Ishikawa (cell line): Measurements from ENCODE around the gene KCNQ4.

Source experiments
- CEBPB ChIP-seq: IDR thresholded peaks from 2 replicates; pipeline ENCODE4 v1.6.1; 2012
- CREB1 ChIP-seq: IDR thresholded peaks from 2 replicates; pipeline ENCODE4 v1.6.1; 2012; ENCODE audit warnings: low read depth
- EGR1 ChIP-seq: IDR thresholded peaks from 2 replicates; pipeline ENCODE4 v1.6.1; 2012
- EP300 ChIP-seq: IDR thresholded peaks from 2 replicates; pipeline ENCODE4 v1.6.1; 2012; ENCODE audit warnings: borderline replicate concordance
- FOXM1 ChIP-seq: IDR thresholded peaks from 2 replicates; pipeline ENCODE4 v1.6.1; 2012; ENCODE audit warnings: low read depth, borderline replicate concordance
- NFIC ChIP-seq: IDR thresholded peaks from 2 replicates; pipeline ENCODE4 v1.6.1; 2012
- RAD21 ChIP-seq: IDR thresholded peaks from 2 replicates; pipeline ENCODE4 v1.6.1; 2012; ENCODE audit warnings: low read depth
- REST ChIP-seq: IDR thresholded peaks from 2 replicates; pipeline ENCODE4 v1.6.1; 2012; ENCODE audit warnings: low read depth, mild to moderate bottlenecking
- TAF1 ChIP-seq: IDR thresholded peaks from 2 replicates; pipeline ENCODE4 v1.6.1; 2012; ENCODE audit warnings: low read depth, mild to moderate bottlenecking
- TCF12 ChIP-seq: IDR thresholded peaks from 2 replicates; pipeline ENCODE4 v1.6.1; 2012; ENCODE audit warnings: low read depth
- TEAD4 ChIP-seq: IDR thresholded peaks from 2 replicates; pipeline ENCODE4 v1.6.1; 2012
- YY1 ChIP-seq: IDR thresholded peaks from 2 replicates; pipeline ENCODE4 v1.6.1; 2012; ENCODE audit warnings: low read depth
- ZBTB7A ChIP-seq: IDR thresholded peaks from 2 replicates; pipeline ENCODE4 v1.6.1; 2012; ENCODE audit warnings: low read depth
- TF ChIP-seq, protein P1 (sequence below): IDR thresholded peaks from 2 replicates; pipeline ENCODE4 v1.6.1; 2012
- TF ChIP-seq, protein P2 (sequence below): IDR thresholded peaks from 2 replicates; pipeline ENCODE4 v1.6.1; 2012

Gene KCNQ4

DNA sequence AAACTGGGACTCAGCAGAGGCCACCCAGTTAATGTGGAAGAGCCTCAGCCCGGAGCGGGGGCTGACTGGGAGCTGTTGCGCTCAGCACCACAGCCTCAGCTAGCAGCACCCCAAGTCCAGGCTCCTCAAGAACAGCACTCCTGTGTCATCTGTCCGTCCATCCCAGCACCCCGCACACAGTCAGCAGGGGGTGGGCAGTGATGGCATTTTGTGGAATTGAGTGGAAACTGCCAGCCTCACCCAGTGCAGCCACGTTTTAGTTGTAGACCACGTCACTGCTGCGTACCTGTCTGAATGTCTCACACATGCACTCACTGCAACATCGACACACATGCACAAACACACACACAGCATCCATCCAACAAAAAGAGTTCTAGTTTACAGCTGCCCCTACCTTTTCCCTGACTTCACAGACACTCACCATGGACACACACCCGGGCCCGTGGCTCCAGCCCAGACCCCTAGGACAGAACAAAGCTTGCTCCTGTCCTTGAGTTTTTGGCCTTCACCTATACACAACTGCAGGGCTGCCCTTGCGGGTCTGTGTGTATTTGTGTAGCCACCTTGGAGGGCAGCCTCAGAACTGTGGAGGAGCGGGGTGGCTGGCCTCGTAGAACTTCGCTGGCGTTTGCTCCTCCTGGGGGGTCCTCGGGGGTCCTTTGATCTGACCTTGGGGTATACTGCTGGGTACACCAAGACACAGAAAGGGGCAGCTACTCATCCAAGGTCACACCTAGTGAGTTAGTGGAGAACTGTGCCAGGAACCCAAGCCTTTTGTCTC, 5.2 kb downstream of the KCNQ4 start:
- TF ChIP-seq TAF1, result no peak
- TF ChIP-seq YY1, result no peak
- no peak for TF ChIP-seq EGR1
- no peak for TF ChIP-seq EP300
- no peak for TF ChIP-seq CREB1
- no peak for TF ChIP-seq REST
- no peak for TF ChIP-seq NFIC

- TF ChIP-seq EGR1, result no peak
- TF ChIP-seq FOXM1, result no peak
- no peak for TF ChIP-seq NFIC
- no peak for TF ChIP-seq TEAD4
- TF ChIP-seq, protein P1, sequence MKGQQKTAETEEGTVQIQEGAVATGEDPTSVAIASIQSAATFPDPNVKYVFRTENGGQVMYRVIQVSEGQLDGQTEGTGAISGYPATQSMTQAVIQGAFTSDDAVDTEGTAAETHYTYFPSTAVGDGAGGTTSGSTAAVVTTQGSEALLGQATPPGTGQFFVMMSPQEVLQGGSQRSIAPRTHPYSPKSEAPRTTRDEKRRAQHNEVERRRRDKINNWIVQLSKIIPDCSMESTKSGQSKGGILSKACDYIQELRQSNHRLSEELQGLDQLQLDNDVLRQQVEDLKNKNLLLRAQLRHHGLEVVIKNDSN, result no peak
- TF ChIP-seq, protein P2, sequence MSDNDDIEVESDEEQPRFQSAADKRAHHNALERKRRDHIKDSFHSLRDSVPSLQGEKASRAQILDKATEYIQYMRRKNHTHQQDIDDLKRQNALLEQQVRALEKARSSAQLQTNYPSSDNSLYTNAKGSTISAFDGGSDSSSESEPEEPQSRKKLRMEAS, result no peak
- no peak for TF ChIP-seq TAF1
- TF ChIP-seq CEBPB, result no peak
- TF ChIP-seq REST, result no peak
- no peak for TF ChIP-seq TCF12
- TF ChIP-seq CREB1, result no peak
- TF ChIP-seq RAD21, result no peak
- TF ChIP-seq YY1, result no peak
- no peak for TF ChIP-seq EP300
- no peak for TF ChIP-seq ZBTB7A
These were observed 5.7 kb downstream of the KCNQ4 start for GRCh38 chr1:40789342-40789598.

DNA sequence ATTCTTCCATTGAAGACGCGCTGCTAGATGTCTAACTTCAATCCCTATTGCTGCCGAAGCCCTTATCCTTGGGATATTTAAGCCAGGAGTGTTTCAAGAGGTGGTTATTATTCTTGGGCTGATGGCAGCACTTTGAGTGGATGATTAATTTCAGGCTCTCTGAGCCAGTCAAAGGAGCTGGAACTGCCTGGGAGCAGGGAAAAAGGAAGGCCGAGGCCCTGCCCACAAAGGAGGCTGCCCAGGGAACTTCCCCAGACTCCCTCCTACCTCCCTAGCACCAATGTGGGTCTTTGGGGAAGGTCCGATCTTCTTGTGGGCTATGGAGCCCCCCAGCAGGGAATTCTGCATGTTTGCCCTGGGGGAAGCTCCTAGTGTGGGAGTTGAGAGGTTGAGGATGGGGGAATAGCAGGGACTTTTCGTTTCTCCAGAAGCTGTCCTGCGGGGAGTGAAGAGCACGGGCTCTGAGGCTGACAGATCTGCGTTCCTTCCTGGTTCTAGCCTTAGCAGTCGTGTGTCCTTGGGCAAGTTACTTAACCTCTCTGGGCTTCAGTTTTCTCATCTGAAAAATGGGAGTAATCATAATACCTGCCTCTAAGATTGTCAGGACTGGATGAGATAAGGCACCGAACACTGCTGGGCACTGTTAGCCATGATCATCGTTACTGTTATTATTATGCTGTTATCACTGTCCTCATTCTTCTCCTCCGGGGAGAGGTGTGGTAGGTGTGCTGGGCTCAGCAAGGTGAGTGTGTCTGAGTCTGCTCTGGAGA, 6.3 kb downstream of the KCNQ4 start:
- TF ChIP-seq TCF12 (no peak), REST (no peak), CEBPB (no peak), NFIC (no peak), ZBTB7A (no peak), YY1 (no peak), RAD21 (no peak), FOXM1 (no peak), EGR1 (no peak)
- TF ChIP-seq, protein P2, result no peak
- TF ChIP-seq, protein P1, result no peak

DNA sequence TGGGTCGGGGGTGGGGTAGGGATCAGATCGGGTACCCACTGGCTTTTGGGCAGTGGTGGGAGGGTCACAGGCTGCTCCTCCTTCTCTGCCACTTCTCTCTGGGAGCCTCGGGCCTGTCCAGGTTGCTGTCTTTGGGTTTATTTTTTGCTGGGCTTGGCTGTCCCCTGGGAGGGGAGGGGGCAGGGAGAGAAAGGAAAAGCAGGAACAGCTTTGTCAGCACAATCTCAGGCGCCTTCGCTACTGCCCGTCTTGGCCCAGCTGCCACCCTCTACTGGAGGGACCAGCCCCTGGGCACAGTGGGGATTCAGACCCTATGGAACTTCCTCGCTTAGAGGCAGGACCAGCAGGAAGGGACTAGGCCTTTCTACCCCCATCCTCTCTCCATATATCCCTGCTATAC, 8.4 kb downstream of the KCNQ4 start:
- no peak for TF ChIP-seq NFIC
- TF ChIP-seq TCF12, result no peak
- TF ChIP-seq CEBPB, result no peak
- TF ChIP-seq ZBTB7A, result no peak
- TF ChIP-seq EP300, result no peak
- no peak for TF ChIP-seq TEAD4
- no peak for TF ChIP-seq CREB1
- TF ChIP-seq RAD21, result no peak
- TF ChIP-seq REST, result no peak
- no peak for TF ChIP-seq EGR1
